Left lobe of liver (tissue), 2 donors: ENCODE data around the gene LILRB1. TPM values are rescaled to one million over a fixed set of nuclear protein-coding genes. Genes with fewer than 3 reads are reported as not detected.
"Not testable (repeated sequence)": the region's sequence is repeated elsewhere in the genome, so short reads cannot be mapped to it uniquely, and the experiment has no call there.

Experiments used
- ATAC-seq: fragments of 200-7000 bp; cut with Tn5 transposase; one replicate; pipeline ENCODE4 v1.9.1; 2020; ENCODE audit warnings: mild to moderate bottlenecking, moderate library complexity
- DNase-seq: peaks from one replicate; pipeline ENCODE4 v3.0.0-alpha.2; 2020; ENCODE audit warnings: low spot score
- total RNA-seq: library from RNA; stranded (reverse); gene quantifications from one replicate; pipeline ENCODE4 v1.2.1, GENCODE V29; 2021
- donor health status: DM: no; HTN: no; CAD: no; lungs with moderate emphysema.
- donor health status: DM: no; HTN: yes; CAD: no.

Gene LILRB1
- total RNA-seq, 1 donor from 2014 or later, result 2.6 TPM

- DNase-seq, ATAC-seq: not testable (repeated sequence)
Observed at GRCh38 chr19:54624934-54625730, 5.2 kb upstream of the LILRB1 start.

GRCh38 chr19:54626757-54627156 lies 3.5 kb upstream of the LILRB1 start:
- ATAC-seq, result no peak

GRCh38 chr19:54627912-54628311 lies 2.4 kb upstream of the LILRB1 start:
- not testable (repeated sequence) for DNase-seq, ATAC-seq

More at GRCh38 chr19:54626757-54627156, 3.5 kb upstream of the LILRB1 start:
- DNase-seq, result no peak

GRCh38 chr19:54630782-54631181 lies 498 bp downstream of the LILRB1 start:
- DNase-seq (no peak), ATAC-seq (peak; percentile 33)

- ATAC-seq, DNase-seq: not testable (repeated sequence)
Observed at GRCh38 chr19:54631489-54632337, 1.4 kb downstream of the LILRB1 start.

GRCh38 chr19:54632517-54632916 lies 2.2 kb downstream of the LILRB1 start:
- ATAC-seq, DNase-seq: not testable (repeated sequence)

- DNase-seq (no peak), ATAC-seq (no peak)
Observed at GRCh38 chr19:54633401-54633800, 3.1 kb downstream of the LILRB1 start.

- not testable (repeated sequence) for ATAC-seq, DNase-seq
Observed at GRCh38 chr19:54636081-54636480, 5.8 kb downstream of the LILRB1 start.

- no peak for DNase-seq
- ATAC-seq, result no peak
Observed at GRCh38 chr19:54638683-54639082, 8.4 kb downstream of the LILRB1 start.

- not testable (repeated sequence) for DNase-seq
- ATAC-seq, result peak; percentile 31
Observed at GRCh38 chr19:54642953-54643352, 12.7 kb downstream of the LILRB1 start.

GRCh38 chr19:54643583-54643982 lies 13.3 kb downstream of the LILRB1 start:
- not testable (repeated sequence) for DNase-seq
- peak; percentile 25 for ATAC-seq

GRCh38 chr19:54644056-54644455 lies 13.8 kb downstream of the LILRB1 start:
- ATAC-seq, result peak; percentile 43
- no peak for DNase-seq

- DNase-seq, result no peak
- no peak for ATAC-seq
Observed at GRCh38 chr19:54646331-54646841, 16.1 kb downstream of the LILRB1 start.

GRCh38 chr19:54648129-54648528 lies 17.8 kb downstream of the LILRB1 start:
- ATAC-seq, result no peak

GRCh38 chr19:54650108-54650655 lies 19.9 kb downstream of the LILRB1 start:
- ATAC-seq (no peak), DNase-seq (no peak)

More at GRCh38 chr19:54648129-54648528, 17.8 kb downstream of the LILRB1 start:
- DNase-seq, result no peak

- ATAC-seq, result peak; percentile 67
- no peak for DNase-seq
Observed at GRCh38 chr19:54653181-54653809, 23.0 kb downstream of the LILRB1 start.

GRCh38 chr19:54654447-54655321 lies 24.4 kb downstream of the LILRB1 start:
- ATAC-seq, result no peak

GRCh38 chr19:54659300-54659699 lies 29.0 kb downstream of the LILRB1 start:
- ATAC-seq, result no peak
- DNase-seq, result no peak

More at GRCh38 chr19:54654447-54655321, 24.4 kb downstream of the LILRB1 start:
- no peak for DNase-seq

GRCh38 chr19:54660306-54660705 lies 30.0 kb downstream of the LILRB1 start:
- DNase-seq, result no peak
- no peak for ATAC-seq
